HG03354 (cell line): ENCODE data around the gene ELP1.
"Not testable (repeated sequence)": the region's sequence is repeated elsewhere in the genome, so short reads cannot be mapped to it uniquely, and the experiment has no call there.

Experiments
- ATAC-seq: cut with Tn5 transposase; IDR thresholded peaks from one replicate; pipeline ENCODE4 v1.9.1; 2021; ENCODE audit warnings: mild to moderate bottlenecking; ENCODE audit not compliant: unreplicated experiment, poor library complexity, severe bottlenecking

Gene ELP1

DNA sequence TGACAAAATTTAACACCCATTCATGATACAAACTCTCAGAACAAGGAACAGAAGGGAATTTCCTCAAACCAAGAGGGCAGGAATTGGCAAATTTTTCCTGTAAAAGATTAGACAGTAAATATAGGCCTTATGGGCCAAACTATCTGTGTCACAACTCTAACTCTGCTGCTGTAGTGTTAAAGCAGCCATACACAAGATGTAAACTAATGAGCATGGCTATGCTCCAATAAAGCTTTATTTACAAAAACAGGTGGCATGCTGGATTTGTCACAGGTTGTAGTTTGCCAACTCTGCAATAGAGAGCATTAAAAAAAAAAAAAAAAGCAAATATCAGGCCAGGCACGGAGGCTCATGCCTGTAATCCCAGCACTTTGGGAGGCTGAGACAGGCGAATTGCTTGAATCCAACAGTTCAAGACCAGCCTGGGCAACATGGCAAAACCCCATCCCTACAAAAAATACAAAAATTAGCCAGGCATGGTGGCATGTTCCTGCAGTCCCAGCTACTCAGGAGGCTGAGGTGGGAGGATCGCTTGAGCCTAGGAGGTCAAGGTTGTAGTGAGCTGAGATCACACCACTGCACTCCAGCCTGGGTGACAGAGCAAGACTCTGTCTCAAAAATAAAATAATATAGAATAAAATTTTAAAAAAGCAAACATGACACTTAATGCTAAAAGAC lies 47.2 kb downstream of the ELP1 start:
- not testable (repeated sequence) for ATAC-seq

DNA sequence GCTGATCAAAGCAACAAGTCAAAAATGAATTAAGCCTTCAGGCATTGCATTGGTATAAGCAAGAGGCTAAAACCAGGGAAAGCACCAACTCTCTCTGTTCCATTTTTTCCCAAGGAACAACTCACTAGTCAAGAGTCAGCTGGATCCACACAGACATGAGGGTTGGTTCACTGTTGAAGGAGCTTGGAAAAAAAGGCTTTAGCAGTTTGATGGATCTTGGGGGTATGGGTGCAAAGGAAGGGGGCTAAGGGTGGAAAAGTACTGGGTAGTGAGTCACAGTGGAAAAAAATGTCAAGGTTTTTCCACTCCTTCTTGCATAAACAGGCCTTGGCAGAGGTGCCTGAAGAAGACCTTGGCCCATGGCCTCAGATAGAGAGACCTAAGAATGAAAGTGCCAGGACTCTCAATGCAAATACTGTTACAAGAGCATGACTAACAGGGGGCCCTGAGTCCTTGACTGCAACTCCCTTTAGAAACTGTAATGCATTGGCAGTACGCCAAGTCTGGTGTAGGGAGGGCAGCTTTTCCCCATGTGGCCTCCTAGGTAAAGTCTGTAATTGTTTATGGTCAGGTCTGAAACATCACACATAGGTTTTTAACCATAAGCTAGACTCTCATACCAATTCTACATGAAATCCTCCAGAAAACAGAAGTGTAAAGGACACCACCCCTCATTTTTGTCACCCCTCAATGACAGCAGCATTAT lies 48.1 kb downstream of the ELP1 start:
- ATAC-seq, result peak; percentile 98

- no peak for ATAC-seq
These were observed 49.2 kb downstream of the ELP1 start for GRCh38 chr9:108884701-108885100.

DNA sequence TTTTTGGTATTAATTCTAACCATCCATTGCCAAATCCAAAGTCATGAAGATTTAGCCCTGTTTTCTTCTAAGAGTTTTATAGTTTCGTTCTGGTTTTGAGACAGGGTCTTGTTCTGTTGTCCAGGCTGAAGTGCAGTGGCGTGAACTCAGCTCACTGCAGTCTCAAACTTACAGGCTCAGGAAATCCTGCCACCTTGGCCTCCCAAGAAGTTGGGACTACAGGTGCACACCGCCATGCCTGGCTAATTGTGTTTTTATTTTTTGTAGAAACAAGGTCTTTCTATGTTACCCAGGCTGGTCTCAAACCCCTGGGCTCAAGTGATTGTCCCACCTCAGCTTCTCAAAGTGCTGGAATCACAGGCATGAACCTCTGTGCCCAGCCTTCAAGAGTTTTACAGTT lies 50.8 kb downstream of the ELP1 start:
- ATAC-seq, result no peak

- no peak for ATAC-seq
These were observed 51.7 kb downstream of the ELP1 start for GRCh38 chr9:108882052-108882888.

DNA sequence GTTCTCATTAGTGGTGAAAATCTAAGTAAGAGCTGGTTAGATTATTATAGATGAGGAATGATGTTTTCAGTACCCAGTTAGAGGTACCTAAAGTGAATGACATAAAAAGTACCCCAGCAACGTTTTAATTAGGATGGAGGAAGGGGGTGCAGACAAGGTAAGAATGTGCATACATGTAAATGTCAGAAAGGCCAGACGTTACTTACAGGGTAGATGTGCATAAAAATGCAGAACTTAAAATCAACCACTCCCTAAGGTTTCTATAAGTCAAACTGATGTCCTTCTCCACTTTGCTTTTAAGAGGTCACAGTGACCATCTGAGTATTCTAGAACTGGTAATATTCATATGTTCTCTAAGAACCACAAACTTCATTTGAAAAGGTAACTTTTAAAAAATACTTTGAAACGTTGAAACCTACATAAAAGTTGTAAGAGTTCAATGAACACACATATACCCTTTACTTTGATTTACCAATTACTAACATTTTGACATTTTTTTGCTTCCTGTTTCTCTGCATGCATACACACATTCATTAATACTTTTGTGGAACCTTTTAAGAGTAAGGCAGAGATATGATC lies 53.1 kb downstream of the ELP1 start:
- no peak for ATAC-seq

- ATAC-seq, result no peak
These were observed 56.4 kb downstream of the ELP1 start for GRCh38 chr9:108877524-108877923.

- ATAC-seq, result no peak
These were observed 57.5 kb downstream of the ELP1 start for GRCh38 chr9:108876425-108876824.

- ATAC-seq, result no peak
These were observed 59.7 kb downstream of the ELP1 start for GRCh38 chr9:108874058-108874788.

DNA sequence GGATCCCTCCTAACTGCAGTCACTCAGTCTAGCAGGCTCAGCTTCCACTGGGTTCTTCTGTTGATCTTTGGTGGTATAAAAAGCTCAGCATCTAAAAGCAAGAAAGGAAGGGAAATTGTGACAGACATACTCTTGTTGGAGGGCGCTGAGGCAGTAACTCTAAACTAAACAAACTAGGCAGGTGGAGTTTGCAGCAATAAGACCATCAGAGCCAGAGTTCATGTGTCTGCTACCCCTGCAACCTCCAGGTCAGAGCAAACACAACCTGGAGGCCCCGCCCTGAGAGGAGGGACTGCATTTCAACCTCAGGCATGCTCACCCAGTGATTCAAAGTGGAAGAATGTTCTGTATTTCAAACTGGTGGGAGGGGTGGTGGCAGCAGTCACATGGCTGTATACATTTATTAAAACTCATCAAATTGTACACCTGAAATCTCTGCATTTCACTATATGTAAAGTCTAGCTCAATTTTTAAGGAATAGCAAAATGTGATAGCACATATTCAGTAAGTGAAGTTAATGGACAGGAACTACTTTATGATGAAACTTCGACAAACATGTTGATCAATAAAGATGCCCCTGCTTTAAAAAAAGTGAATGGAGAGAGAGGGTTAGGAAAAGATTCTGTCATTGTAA lies 64.7 kb downstream of the ELP1 start:
- ATAC-seq, result no peak

DNA sequence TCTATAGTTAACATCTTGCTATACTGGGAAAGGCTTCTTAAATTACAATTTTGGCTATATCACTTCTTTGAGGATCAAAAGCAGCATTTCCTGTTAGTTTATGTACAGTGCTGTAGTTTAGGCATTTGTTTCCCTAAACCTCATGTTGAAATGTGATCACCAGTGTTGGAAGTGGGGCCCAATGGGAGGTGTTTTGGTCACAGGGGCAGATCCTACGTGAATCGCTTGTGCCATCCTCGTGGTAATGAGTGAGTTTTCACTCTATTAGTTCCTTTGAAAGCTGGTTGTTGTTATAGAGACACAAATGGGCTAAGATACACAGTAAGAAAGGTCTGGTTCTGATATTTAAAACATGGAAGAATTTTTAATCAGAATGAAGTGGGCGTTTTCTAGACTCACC lies 66.1 kb downstream of the ELP1 start:
- no peak for ATAC-seq

- ATAC-seq, result no peak
These were observed 66.8 kb downstream of the ELP1 start for GRCh38 chr9:108867116-108867515.

DNA sequence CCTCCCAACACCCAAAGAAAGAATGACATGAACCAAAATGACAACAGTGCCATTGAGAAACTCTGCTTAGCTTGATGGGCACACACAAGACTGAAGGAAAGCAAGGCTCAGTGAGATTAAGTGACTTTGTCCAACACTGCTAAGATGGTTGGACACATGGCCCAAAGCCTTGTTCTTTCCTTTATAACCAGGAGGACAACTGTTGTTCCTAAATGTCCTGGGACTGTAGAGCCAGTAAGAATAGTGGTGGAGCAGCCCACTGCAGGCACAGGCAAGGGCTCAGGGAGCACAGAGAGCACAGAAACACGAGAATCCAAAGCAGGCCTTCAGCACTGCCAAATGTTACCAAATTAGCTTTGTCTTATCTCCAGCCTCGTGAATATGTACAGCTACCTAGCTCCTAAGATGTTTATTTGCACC lies 67.9 kb downstream of the ELP1 start:
- no peak for ATAC-seq

DNA sequence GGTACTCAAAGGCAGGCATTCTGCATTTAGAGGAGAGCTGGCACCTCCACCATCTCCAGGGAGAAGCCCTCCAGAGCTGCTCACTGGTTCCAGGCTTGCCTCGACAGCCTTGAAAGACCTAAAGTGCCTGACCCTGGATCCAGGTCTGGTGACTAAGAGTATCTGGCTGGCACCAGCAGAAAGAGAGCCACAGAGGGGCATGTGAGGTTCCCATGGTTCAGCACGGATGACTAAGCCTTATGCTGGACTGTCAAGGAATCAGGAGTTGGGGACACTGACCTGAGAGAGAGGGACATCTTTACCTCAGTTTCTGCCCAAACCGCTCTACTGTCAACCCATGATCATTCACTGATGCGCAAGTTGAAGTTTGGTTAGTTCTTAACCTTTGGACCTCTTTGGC lies 68.9 kb downstream of the ELP1 start:
- no peak for ATAC-seq

- ATAC-seq, result no peak
These were observed 69.5 kb downstream of the ELP1 start for GRCh38 chr9:108864446-108864845.

GRCh38 chr9:108863891-108864290 lies 70.0 kb downstream of the ELP1 start:
- ATAC-seq, result no peak

DNA sequence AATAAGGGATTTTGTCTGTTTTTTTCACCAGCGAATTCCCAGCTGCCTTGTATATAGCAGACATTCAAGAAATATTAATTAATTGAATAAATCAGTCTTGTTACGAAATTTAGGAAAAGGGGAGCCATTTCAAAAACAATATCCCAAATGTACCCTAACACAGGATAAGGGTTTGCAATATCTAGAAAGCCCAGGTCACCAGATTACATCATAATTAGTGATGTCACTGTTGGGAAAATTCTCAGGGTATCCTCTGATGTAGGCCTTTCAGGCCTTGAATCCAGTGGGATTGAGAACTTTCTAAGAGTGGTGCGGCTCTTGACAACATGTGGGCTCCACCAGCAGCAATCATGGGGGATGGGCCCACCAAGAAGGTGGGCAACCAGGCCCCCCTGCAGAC lies 71.9 kb downstream of the ELP1 start, which contains the start of gene ACTL7A:
Gene ACTL7A (plus strand): TSS at position 270 of the 400 bp plus-strand sequence. CDS start 57 bp downstream, at position 327.
- ATAC-seq, result no peak

DNA sequence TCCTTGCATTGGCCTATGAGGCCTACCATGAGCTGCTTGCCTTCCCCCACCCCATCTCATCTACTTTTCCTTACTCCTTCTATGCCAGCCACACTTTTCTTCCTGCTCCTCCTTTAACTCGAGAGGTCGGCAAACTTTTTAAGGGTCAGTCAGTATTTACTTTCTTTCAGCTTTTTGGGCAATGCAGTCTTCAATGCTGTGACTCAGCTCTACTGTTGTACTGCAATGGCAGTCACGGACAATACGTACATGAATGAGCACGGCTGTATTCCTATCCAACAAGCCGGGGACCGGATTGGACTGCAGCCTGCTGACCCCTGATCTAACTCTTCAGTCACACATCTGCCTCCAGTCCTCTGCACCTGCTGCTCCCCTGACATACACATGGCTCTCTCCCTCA lies 72.5 kb downstream of the ELP1 start:
- ATAC-seq, result no peak

DNA sequence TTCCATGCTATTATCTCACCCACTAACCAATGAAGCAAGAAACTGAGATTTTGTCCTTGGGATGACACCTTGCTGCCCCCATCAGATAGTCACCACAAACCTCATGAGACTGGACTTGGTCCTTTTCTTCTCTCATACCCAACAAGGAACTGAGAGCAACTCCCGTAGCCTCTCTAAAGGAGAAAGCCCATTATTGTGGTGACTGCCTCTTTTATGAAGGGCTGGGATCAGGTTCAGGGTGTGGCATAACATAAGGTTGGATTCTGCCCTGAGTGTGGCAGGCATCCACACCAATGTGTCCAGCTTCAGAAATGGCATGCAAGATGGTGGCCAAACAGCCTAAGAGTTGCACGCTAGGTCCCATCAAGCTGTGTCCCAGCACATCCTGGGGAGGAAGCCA lies 73.2 kb downstream of the ELP1 start:
- no peak for ATAC-seq
